Right ventricle myocardium inferior (tissue), 1 donor: ENCODE measurements around the gene SOD3. TPM values are rescaled to one million over a fixed set of nuclear protein-coding genes. Genes with fewer than 3 reads are reported as not detected.

Experiments
- ATAC-seq: fragments of 200-7000 bp; cut with Tn5 transposase; one replicate; pipeline ENCODE4 v1.9.1; 2020; ENCODE audit warnings: mild to moderate bottlenecking, moderate library complexity
- DNase-seq: peaks from one replicate; pipeline ENCODE4 v3.0.0; 2021; ENCODE audit errors: missing footprints
- intact Hi-C: fragments of 100-400 bp; cut with DNase I; formaldehyde crosslinking; loops from one replicate; pipeline ENCODE4 v1.11.0; 2022
- long read RNA-seq: library from polyadenylated mRNA; unstranded; transcript quantifications from one replicate; pipeline ENCODE4 v2.0.0, GENCODE V29; 2021
- total RNA-seq: library from RNA; stranded (reverse); fragmentation: NEBNext Ultra II Directional; extraction: Animal tissue kit (Norgen Biotek cat#: 25700); gene quantifications from one replicate; pipeline ENCODE4 v1.2.1, GENCODE V29; 2021
- donor health status: DM: no; HTN: yes; CAD: no; lungs with severe emphysema.

SOD3 gene
- total RNA-seq, result 63.4 TPM
- long read RNA-seq, transcript SOD3-201 (2 exons, 1,526 nt), result major isoform, 66 of 76 reads
- long read RNA-seq, partial matches to known transcripts, result 6 of 76 reads
- long read RNA-seq, other reads (novel, unspliced or antisense), result 4 of 76 reads

GRCh38 chr4:24794916-24795665 lies at the start of gene SOD3:
SOD3 (plus strand) TSS chr4:24795573; CDS start chr4:24799522, 3,949 bp downstream.
- ATAC-seq, result peak; percentile 97
- intact Hi-C loops, result loop anchor here (10.0 kb wide), 2 partner anchors 120 to 320 kb away; partner anchors contain the start of gene CCDC149
- peak; percentile 87 for DNase-seq

- DNase-seq (no peak), ATAC-seq (no peak)
- intact Hi-C loops, result no loop called here
These were observed 48.0 kb upstream of the SOD3 start for GRCh38 chr4:24747234-24747975.

GRCh38 chr4:24748023-24748422 lies 47.4 kb upstream of the SOD3 start:
- ATAC-seq, result no peak

GRCh38 chr4:24748758-24749350 lies 46.5 kb upstream of the SOD3 start:
- intact Hi-C loops, result no loop called here
- DNase-seq (no peak), ATAC-seq (no peak)

More at GRCh38 chr4:24748023-24748422, 47.4 kb upstream of the SOD3 start:
- DNase-seq, result no peak
- intact Hi-C loops, result no loop called here

GRCh38 chr4:24750106-24750505 lies 45.3 kb upstream of the SOD3 start:
- intact Hi-C loops, result no loop called here
- DNase-seq (no peak), ATAC-seq (no peak)

- DNase-seq (no peak), ATAC-seq (no peak)
- intact Hi-C loops, result no loop called here
These were observed 43.3 kb upstream of the SOD3 start for GRCh38 chr4:24751926-24752539.

- DNase-seq (no peak), ATAC-seq (no peak)
- intact Hi-C loops, result no loop called here
These were observed 41.9 kb upstream of the SOD3 start for GRCh38 chr4:24753519-24753918.

- ATAC-seq (no peak), DNase-seq (no peak)
- intact Hi-C loops, result no loop called here
These were observed 40.8 kb upstream of the SOD3 start for GRCh38 chr4:24754571-24754970.

GRCh38 chr4:24763631-24764297 lies 31.6 kb upstream of the SOD3 start:
- no peak for ATAC-seq
- intact Hi-C loops, result no loop called here
- DNase-seq, result no peak

GRCh38 chr4:24764345-24764744 lies 31.0 kb upstream of the SOD3 start:
- ATAC-seq, result no peak
- intact Hi-C loops, result no loop called here

GRCh38 chr4:24765376-24765988 lies 29.9 kb upstream of the SOD3 start:
- DNase-seq (no peak), ATAC-seq (no peak)
- intact Hi-C loops, result no loop called here

More at GRCh38 chr4:24764345-24764744, 31.0 kb upstream of the SOD3 start:
- DNase-seq, result no peak

GRCh38 chr4:24768006-24768405 lies 27.4 kb upstream of the SOD3 start:
- DNase-seq, result no peak
- intact Hi-C loops, result no loop called here
- no peak for ATAC-seq

- no peak for ATAC-seq
- intact Hi-C loops, result no loop called here
These were observed 26.8 kb upstream of the SOD3 start for GRCh38 chr4:24768604-24769003.

GRCh38 chr4:24769571-24769970 lies 25.8 kb upstream of the SOD3 start:
- DNase-seq, result no peak
- intact Hi-C loops, result no loop called here
- ATAC-seq, result no peak

More at GRCh38 chr4:24768604-24769003, 26.8 kb upstream of the SOD3 start:
- no peak for DNase-seq

- ATAC-seq, result no peak
- intact Hi-C loops, result no loop called here
- DNase-seq, result no peak
These were observed 25.3 kb upstream of the SOD3 start for GRCh38 chr4:24770032-24770584.

GRCh38 chr4:24770667-24771066 lies 24.7 kb upstream of the SOD3 start:
- DNase-seq, result no peak
- intact Hi-C loops, result no loop called here
- ATAC-seq, result no peak

- ATAC-seq, result no peak
- no peak for DNase-seq
- intact Hi-C loops, result no loop called here
These were observed 24.1 kb upstream of the SOD3 start for GRCh38 chr4:24771241-24771640.
